Stimulated activated CD8-positive, alpha-beta memory T cell treated with anti-CD3 and anti-CD28 coated beads, Interleukin-12 subunit alpha, Interleukin-12 subunit beta, amount 100 ng/mL, for 24 hours (primary cell): ENCODE data around the gene NME1.
"Not testable (repeated sequence)": the region's sequence is repeated elsewhere in the genome, so short reads cannot be mapped to it uniquely, and the experiment has no call there.

Experiments used
- DNase-seq: peaks from one replicate; pipeline ENCODE4 v3.0.0-alpha.2; 2020; ENCODE audit errors: extremely low read depth

Gene NME1

GRCh38 chr17:51144266-51145022, 8.9 kb upstream of the NME1 start:
- no peak for DNase-seq

- DNase-seq: no peak
Measured at GRCh38 chr17:51147650-51148049, 5.7 kb upstream of the NME1 start.

- DNase-seq: no peak
Measured at GRCh38 chr17:51149163-51149562, 4.2 kb upstream of the NME1 start.

DNA sequence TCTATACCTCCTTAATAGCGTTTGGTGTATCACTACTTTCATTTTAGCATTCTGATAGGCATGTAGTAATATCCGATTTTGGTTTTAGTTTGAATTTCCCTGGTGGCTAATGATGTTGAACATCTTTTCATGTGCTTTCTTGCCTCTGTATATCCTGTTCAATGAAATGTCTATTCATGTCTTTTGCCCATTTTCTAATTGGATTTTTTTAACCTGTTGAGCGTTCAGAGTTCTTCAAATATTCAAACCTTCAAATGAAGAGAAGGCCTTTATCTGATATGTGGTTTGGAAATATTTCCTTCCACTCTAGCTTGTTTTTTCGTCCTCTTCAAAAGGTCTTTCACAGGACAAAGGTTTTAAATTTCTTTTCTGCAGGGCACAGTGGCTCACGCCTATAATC, 2.4 kb upstream of the NME1 start:
- no peak for DNase-seq

DNA sequence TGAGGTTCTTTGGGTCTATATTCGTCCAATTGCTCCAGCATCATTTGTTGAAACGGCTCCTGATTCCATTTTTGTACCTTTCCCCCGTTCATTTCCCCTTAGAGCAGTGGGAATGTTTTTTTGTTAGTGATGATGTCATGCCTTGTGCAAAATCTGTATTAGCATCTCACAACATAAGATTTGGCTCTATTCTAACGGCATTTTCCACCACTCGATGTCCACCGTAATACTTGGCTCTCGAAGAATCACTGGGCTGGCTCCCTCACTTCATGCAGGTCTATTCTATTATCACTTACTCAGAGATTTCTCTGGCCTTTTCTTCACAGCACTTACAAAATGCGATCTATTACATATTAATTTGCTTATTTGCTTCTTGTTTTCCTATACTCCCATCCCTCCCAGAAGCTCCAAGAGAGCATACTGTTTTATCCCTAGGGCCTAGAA, 571 bp upstream of the NME1 start:
- no peak for DNase-seq

DNA sequence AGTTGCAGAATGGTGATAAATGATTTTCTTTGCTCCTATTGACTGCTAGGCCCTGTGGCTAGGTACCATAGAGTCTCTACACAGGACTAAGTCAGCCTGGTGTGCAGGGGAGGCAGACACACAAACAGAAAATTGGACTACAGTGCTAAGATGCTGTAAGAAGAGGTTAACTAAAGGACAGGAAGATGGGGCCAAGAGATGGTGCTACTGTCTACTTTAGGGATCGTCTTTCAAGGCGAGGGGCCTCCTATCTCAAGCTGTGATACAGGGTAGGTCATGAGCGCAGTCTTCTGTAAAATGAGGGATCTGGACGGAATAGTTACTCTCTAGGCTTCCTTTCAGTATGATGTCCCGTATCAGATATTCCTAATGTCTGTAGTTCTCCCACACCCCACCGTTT, 817 bp downstream of the NME1 start:
- no peak for DNase-seq

GRCh38 chr17:51155416-51155815, 2.1 kb downstream of the NME1 start:
- DNase-seq: no peak

- no peak for DNase-seq
Measured at GRCh38 chr17:51159604-51160003, 6.2 kb downstream of the NME1 start.

- DNase-seq: no peak
Measured at GRCh38 chr17:51161541-51161940, 8.2 kb downstream of the NME1 start.

- no peak for DNase-seq
Measured at GRCh38 chr17:51164911-51165679, 11.7 kb downstream of the NME1 start.

DNA sequence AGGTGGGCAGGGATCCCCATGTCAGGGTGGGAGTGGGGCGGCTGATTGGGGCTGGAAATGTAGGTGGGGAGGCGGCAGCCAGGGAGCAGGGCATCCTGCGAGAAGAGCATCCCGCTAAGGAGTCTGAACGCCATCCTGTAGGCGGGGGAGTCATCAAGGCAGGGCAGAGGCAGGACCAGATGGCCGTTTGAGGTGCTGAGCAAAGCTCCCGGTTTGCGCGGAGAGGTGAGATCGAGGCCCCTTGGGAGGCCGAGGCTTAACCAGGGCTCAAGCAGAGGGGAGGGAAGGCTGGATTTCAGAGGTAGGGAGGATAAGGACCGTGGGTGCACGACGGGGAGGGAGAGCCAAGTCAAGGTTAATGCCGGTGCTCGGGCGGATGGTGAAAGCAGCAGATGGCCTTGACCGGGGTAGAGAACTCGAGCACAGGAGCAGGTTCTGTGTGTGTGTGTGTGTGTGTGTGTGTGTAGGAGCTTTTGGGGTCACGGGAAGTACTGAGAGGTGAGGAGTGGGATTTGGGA, 12.4 kb downstream of the NME1 start:
- no peak for DNase-seq

GRCh38 chr17:51166198-51166986, 13.0 kb downstream of the NME1 start, which contains the start of gene NME2:
NME2 (plus strand) TSS chr17:51166411; CDS start chr17:51166831, 420 bp downstream.
- peak; percentile 44 for DNase-seq

- DNase-seq: peak; percentile 53
Measured at GRCh38 chr17:51166987-51167931, 13.9 kb downstream of the NME1 start.

DNA sequence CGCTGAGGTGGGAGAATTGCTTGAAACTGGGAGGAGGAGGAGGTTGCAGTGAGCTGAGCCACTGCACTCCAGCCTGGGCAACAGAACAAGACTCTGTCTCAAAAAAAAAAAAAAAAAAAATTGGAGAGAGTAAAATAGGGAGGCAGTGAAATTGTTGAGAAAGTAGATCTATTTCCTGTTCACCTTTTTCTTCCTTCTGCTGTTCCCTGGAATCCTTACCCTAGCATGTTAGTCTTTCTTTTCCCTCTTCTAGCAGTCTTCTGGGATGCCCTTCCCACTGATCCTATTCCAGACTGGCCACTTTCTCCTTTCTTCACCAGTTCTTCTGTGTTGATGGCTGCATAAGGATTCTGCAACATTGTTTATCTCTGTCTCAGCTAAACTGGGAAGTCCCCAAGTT, 16.0 kb downstream of the NME1 start:
- no peak for DNase-seq

- no peak for DNase-seq
Measured at GRCh38 chr17:51170736-51171135, 17.4 kb downstream of the NME1 start.

DNA sequence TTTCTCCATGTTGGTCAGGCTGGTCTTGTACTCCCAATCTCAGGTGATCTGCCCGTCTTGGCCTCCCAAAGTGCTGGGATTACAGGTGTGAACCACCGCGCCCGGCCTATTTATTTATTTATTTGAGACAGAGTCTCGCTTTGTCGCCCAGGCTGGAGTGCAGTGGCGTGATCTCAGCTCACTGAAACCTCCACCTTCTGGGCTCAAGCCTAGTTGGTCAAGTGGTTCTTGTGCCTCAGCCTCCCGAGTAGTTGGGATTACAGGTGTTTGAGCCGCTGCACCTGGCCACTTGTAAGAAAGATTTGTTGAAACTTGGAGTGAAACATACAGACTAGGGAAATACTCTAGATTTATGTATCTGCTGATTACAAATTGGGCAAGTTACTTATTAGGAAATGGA, 18.7 kb downstream of the NME1 start:
- not testable (repeated sequence) for DNase-seq

- no peak for DNase-seq
Measured at GRCh38 chr17:51180486-51180885, 27.1 kb downstream of the NME1 start.

DNA sequence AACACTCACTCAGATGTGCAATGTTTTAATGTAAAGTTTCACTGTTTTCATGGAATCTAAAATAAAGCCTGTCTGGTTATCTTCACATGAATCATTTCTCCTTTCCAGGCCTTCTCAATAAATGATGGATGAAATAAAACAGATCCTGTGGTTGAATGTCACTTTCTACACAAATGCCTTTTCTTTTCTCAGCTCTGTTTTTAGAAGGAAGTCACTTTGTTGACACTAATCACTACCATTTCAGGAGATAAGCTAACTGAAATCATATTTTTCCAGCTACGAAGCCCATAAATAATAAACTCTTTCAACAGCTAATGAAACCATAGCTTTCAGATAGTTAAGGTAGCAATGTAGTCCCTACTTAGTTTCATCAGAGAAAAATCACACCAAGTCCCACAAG, 30.8 kb downstream of the NME1 start:
- no peak for DNase-seq

GRCh38 chr17:51185763-51186332, 32.5 kb downstream of the NME1 start:
- DNase-seq: no peak

GRCh38 chr17:51188271-51188833, 35.0 kb downstream of the NME1 start:
- DNase-seq: no peak
